Tibial artery (tissue), 4 donors: ENCODE results near the gene UVRAG.

Experiments used
- DNase-seq, 2 donors: peaks; one replicate each; pipeline ENCODE4 v3.0.0-alpha.2; 2019
- H3K27ac ChIP-seq, 2 donors: fragments of 200-600 bp; sonication (generic) in 1 of 2; 1 replicate in 1 of 2; 2 replicates in 1 of 2; pipeline ENCODE4 v1.5.1; 2018 to 2019; ENCODE audit warnings: mild to moderate bottlenecking in 1 of 2
- H3K27me3 ChIP-seq, 2 donors: fragments of 200-600 bp; sonication (generic) in 1 of 2; one replicate each; pipeline versions ENCODE4 v1.5.1 to v1.6.0; 2016 to 2019
- H3K36me3 ChIP-seq, 3 donors: fragments of 200-600 bp; sonication (generic) in 2 of 3; one replicate each; pipeline ENCODE4 v1.5.1; 2016 to 2019; ENCODE audit warnings: mild to moderate bottlenecking in 2 of 3
- H3K4me1 ChIP-seq, 4 donors: fragments of 200-600 bp; sonication (generic) in 2 of 4; 1 replicate in 3 of 4; 2 replicates in 1 of 4; pipeline ENCODE4 v1.5.1; 2016 to 2019
- H3K4me3 ChIP-seq, 2 donors: fragments of 200-600 bp; sonication (generic) in 1 of 2; 1 replicate in 1 of 2; 2 replicates in 1 of 2; pipeline ENCODE4 v1.5.1; 2018 to 2019; ENCODE audit warnings: mild to moderate bottlenecking in 2 of 2
- H3K9me3 ChIP-seq, 3 donors: fragments of 200-600 bp; sonication (generic) in 1 of 3; one replicate each; pipeline ENCODE4 v1.5.1; 2016 to 2019
- CTCF ChIP-seq, 2 experiments: fragments of 200-600 bp in 1 of 2; fragments of 450-650 bp in 1 of 2; IDR thresholded peaks; one replicate each; pipeline ENCODE4 v1.5.1; 2017 to 2019; ENCODE audit warnings: antibody characterized with exemption in 2 of 2, mild to moderate bottlenecking in 1 of 2, moderate library complexity in 1 of 2
- intact Hi-C: fragments of 100-400 bp; cut with DNase I; formaldehyde crosslinking; loops from one replicate; pipeline ENCODE4 v1.15.0; 2023; ENCODE audit warnings: low total_unique reads

The UVRAG gene

GRCh38 chr11:75896843-75897419, 81.9 kb downstream of the UVRAG start:
- H3K9me3 ChIP-seq, result no peaks in the 10 kb centered on the region
- no peaks in the 10 kb centered on the region for H3K27me3 ChIP-seq
- no peak overlapping the region for H3K4me3 ChIP-seq
- TF ChIP-seq CTCF (IDR thresholded peaks at IDR 0.05), result peak; percentile 67 to 87
- no peak overlapping the region for H3K27ac ChIP-seq
- peaks cover 0 to 12% (median 0%) of the 10 kb centered on the region in 4 donors for H3K4me1 ChIP-seq
- DNase-seq, result no peak
- intact Hi-C loops, result loop anchor here (2.0 kb wide), 1 partner anchor 256 kb away; no protein-coding TSS in a partner anchor
- peaks cover 0 to 13% (median 11%) of the 10 kb centered on the region in 3 donors for H3K36me3 ChIP-seq

GRCh38 chr11:75898871-75899270, 83.9 kb downstream of the UVRAG start:
- Histone ChIP-seq H3K4me3 (no peak overlapping the region), H3K36me3 (no peaks in the 10 kb centered on the region), H3K27ac (no peak overlapping the region), H3K4me1 (peaks cover 0 to 12% (median 0%) of the 10 kb centered on the region in 4 donors), H3K9me3 (no peaks in the 10 kb centered on the region), H3K27me3 (no peaks in the 10 kb centered on the region)
- TF ChIP-seq CTCF (IDR thresholded peaks at IDR 0.05), result no peak
- intact Hi-C loops, result no loop called here
- no peak for DNase-seq

GRCh38 chr11:75899806-75900205, 84.8 kb downstream of the UVRAG start:
- Histone ChIP-seq H3K27ac (no peak overlapping the region), H3K4me1 (peaks cover 0 to 12% (median 0%) of the 10 kb centered on the region in 4 donors), H3K36me3 (no peaks in the 10 kb centered on the region), H3K4me3 (no peak overlapping the region), H3K27me3 (no peaks in the 10 kb centered on the region), H3K9me3 (no peaks in the 10 kb centered on the region)
- intact Hi-C loops, result no loop called here
- DNase-seq, result no peak
- no peak for TF ChIP-seq CTCF (IDR thresholded peaks at IDR 0.05)

GRCh38 chr11:75900848-75901247, 85.8 kb downstream of the UVRAG start:
- no peak for TF ChIP-seq CTCF (IDR thresholded peaks at IDR 0.05)
- no peak overlapping the region for H3K4me3 ChIP-seq
- H3K27me3 ChIP-seq, result no peaks in the 10 kb centered on the region
- peaks cover 0 to 12% (median 0%) of the 10 kb centered on the region in 4 donors for H3K4me1 ChIP-seq
- H3K27ac ChIP-seq, result no peak overlapping the region
- no peaks in the 10 kb centered on the region for H3K36me3 ChIP-seq
- intact Hi-C loops, result no loop called here
- no peak for DNase-seq
- no peaks in the 10 kb centered on the region for H3K9me3 ChIP-seq

GRCh38 chr11:75902631-75903030, 87.6 kb downstream of the UVRAG start:
- Histone ChIP-seq H3K9me3 (no peaks in the 10 kb centered on the region), H3K27me3 (no peaks in the 10 kb centered on the region), H3K4me1 (peaks cover 0 to 12% (median 0%) of the 10 kb centered on the region in 4 donors), H3K36me3 (no peaks in the 10 kb centered on the region), H3K4me3 (no peak overlapping the region), H3K27ac (no peak overlapping the region)
- intact Hi-C loops, result no loop called here
- no peak for DNase-seq
- no peak for TF ChIP-seq CTCF (IDR thresholded peaks at IDR 0.05)

GRCh38 chr11:75903276-75903675, 88.3 kb downstream of the UVRAG start:
- no peaks in the 10 kb centered on the region for H3K36me3 ChIP-seq
- no peaks in the 10 kb centered on the region for H3K9me3 ChIP-seq
- H3K4me1 ChIP-seq, result peaks cover 0 to 12% (median 0%) of the 10 kb centered on the region in 4 donors
- intact Hi-C loops, result no loop called here
- H3K27me3 ChIP-seq, result no peaks in the 10 kb centered on the region
- no peak overlapping the region for H3K4me3 ChIP-seq
- no peak overlapping the region for H3K27ac ChIP-seq
- TF ChIP-seq CTCF (IDR thresholded peaks at IDR 0.05), result no peak
- DNase-seq, result no peak
